D721Med (cell line): ENCODE results near the gene NT5C2.

Experiments
- DNase-seq: peaks from one replicate; pipeline ENCODE4 v3.0.0; 2011; ENCODE audit warnings: low spot score; ENCODE audit not compliant: insufficient read length
- FAIRE-seq: peaks from 2 replicates; lab custom pipeline; 2011; peaks lifted over from hg19 to GRCh38; lab: Jason Lieb, UNC
- TF ChIP-seq, protein P1 (sequence below): IDR thresholded peaks from 2 replicates; pipeline ENCODE4 v1.5.1; 2012; ENCODE audit warnings: mild to moderate bottlenecking, control low read depth; ENCODE audit not compliant: insufficient read depth; ENCODE audit errors: missing control alignments

Gene NT5C2

DNA sequence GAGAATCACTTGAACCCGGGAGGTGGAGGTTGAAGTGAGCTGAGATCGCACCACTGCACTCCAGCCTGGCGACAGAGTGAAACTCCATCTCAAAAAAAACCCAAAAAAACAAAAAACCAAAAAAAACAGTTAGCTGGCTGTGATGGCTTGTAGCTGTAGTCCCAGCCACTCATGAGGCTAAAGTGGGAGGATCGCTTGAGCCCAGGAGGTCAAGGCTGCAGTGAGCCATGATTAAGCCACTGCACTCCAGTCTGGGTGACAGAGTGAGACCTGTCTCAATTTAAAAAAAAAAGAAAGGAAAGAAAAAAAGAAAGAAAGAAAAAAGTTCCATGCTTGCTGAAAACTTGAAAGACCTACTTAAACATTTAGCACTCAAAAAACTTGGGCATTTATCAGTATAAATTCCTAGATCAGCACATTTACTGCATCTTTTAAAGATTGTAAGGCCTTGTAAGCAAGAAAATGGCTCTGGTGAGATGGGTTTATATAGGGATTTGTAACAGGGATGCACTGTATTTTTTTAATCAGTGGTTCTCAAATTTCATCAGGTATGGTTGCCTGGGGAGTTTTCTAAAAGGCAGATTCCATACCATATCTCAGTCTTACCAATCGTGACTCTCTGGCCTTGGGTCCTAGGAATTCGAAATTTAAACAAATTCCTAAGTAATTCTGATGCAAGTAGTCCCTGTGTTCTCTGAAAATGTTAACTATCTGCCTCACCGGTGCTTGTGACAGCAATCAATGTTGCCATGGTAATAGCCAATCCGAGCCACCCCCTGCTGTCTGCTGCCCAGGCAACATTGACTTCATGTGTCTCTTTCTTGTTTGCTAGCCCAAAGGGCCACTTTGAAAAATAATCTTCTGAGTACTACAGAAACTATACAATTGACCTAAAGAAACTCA is 11.5 kb upstream of the NT5C2 start:
- DNase-seq (no peak), FAIRE-seq (no peak)
- TF ChIP-seq, protein P1, sequence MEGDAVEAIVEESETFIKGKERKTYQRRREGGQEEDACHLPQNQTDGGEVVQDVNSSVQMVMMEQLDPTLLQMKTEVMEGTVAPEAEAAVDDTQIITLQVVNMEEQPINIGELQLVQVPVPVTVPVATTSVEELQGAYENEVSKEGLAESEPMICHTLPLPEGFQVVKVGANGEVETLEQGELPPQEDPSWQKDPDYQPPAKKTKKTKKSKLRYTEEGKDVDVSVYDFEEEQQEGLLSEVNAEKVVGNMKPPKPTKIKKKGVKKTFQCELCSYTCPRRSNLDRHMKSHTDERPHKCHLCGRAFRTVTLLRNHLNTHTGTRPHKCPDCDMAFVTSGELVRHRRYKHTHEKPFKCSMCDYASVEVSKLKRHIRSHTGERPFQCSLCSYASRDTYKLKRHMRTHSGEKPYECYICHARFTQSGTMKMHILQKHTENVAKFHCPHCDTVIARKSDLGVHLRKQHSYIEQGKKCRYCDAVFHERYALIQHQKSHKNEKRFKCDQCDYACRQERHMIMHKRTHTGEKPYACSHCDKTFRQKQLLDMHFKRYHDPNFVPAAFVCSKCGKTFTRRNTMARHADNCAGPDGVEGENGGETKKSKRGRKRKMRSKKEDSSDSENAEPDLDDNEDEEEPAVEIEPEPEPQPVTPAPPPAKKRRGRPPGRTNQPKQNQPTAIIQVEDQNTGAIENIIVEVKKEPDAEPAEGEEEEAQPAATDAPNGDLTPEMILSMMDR, result no peak

DNA sequence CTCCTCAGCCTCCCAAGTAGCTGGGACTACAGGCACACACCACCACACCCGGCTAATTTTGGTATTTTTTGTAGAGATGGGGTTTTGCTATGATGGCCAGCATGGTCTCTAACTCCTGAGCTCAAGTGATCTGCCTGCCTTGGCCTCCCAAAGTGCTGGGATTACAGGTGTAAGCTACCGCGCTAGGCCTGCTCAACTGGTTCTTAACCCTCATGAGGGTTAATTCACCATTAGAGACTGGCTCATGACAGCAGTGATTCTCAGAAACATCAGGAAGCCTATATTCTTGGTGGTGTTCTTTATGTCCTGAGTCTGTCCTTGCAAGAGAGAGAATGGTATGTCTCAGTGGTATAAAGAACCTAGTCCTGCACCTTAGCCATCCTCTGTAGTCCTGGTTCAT is 10.4 kb upstream of the NT5C2 start:
- DNase-seq, result no peak
- TF ChIP-seq, protein P1, result no peak
- no peak for FAIRE-seq

DNA sequence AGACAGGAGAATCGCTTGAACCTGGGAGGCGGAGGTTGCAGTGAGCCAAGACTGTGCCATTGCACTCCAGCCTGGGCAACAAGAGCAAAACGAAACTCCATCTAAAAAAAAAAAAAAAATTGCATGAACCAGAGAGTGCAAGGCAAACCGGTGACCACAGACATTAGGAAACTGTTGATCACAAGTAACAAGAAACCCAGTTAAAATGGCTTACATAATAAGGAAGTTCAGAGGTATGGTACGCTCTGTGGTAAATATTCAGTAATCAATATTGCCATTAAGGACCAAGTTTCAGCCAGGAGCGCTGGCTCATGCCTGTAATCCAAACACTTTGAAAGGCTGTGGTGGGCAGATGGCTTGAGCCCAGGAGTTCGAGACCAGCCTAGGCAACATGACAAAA is 9.2 kb upstream of the NT5C2 start:
- DNase-seq (no peak), FAIRE-seq (no peak)
- TF ChIP-seq, protein P1, result no peak

DNA sequence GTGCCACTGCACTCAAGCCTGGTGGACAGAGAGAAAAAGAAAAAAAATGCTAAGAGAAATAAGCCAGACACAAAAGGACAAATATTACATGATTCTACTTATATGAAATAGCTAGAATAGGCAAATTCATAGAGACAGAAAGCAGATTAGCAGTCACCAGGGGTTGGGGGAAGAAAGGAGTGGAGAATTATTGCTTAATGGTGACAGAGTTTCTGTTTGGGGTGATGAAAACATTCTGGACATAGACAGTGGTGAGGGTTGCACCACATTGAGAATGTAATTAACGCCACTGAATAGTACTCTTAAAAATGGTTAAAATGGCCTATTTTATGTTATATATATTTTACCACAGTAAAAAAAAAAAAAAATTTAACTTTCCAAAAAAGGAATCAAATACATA is 6.4 kb upstream of the NT5C2 start:
- FAIRE-seq, result no peak
- TF ChIP-seq, protein P1, result no peak
- no peak for DNase-seq

DNA sequence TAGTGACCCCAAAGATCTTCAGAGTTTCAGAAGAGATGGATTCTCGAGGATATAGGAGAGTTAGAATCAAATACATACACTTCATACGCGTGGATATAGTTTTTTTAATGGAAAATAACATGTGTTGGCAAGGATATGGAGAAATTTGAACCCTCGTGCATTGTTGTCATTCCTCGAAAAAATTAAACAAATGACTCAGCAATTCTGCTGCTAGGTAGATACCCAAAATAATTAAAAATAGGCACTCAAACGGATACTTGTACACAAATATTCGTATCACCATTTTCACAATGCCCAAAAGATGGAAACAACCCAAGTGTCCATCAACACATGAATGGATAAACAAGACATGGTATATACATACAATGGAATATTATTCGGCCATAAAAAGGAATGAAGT is 5.6 kb upstream of the NT5C2 start:
- FAIRE-seq (no peak), DNase-seq (no peak)
- TF ChIP-seq, protein P1, result no peak

DNA sequence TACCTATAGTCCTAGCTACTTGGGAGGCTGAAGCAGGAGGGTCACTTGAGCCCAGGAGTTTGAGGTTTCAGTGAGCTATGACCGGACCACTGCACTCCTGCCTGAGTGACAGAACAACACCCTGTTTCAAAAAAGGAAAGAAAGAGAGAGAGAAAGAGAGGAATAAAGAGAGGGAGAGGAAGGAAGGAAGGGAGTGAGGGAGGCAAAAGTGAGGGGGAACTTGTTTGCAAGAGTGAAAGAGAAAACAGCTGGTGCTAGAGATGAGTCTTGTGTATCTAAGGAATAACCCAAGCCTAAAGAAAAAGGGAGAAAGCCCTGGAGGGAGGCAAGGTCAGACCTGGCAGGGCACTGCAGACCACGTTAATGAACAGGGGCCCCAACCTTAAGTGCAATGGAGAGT is 4.8 kb upstream of the NT5C2 start:
- TF ChIP-seq, protein P1, result no peak
- FAIRE-seq, result no peak
- no peak for DNase-seq

DNA sequence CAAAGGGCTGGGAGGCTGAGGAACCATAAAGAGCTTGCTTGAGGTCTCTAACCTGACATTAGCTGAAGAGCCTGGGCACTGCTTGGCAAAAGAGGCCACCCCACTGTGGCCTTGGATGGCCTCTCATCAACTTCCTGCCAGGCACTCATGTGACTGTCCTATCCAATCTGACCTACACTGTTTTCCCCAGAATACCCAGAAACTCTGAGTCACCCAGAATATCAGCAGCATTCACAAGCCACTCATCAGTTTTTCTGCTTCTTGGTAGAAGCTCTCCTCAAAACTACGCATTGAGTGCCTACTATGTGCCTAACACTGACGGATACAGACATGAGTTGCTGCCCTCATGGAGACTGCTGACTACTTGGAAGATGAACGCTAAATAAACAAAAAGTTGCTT is 4.1 kb upstream of the NT5C2 start:
- DNase-seq, result no peak
- TF ChIP-seq, protein P1, result no peak
- FAIRE-seq, result no peak
